Neural crest cell (in vitro differentiated cells): ENCODE results near the gene CYLD. TPM values are rescaled to one million over a fixed set of nuclear protein-coding genes. Genes with fewer than 3 reads are reported as not detected.

Experiments used
- DNase-seq: peaks from one replicate; pipeline ENCODE4 v3.0.0; 2021; ENCODE audit warnings: low read depth, mixed read lengths, low spot score
- H3K27ac Mint-ChIP-seq: one replicate; pipeline ENCODE4 v1.8.0; 2021; ENCODE audit warnings: mild to moderate bottlenecking, mixed read lengths; ENCODE audit not compliant: unreplicated experiment
- H3K27me3 Mint-ChIP-seq: 2 replicates; pipeline ENCODE4 v1.8.0; 2021; ENCODE audit warnings: low read depth, mild to moderate bottlenecking, mixed read lengths
- H3K36me3 Mint-ChIP-seq: 2 replicates; pipeline ENCODE4 v1.8.0; 2021; ENCODE audit warnings: low read depth, mild to moderate bottlenecking, mixed read lengths
- H3K4me1 Mint-ChIP-seq: 2 replicates; pipeline ENCODE4 v1.8.0; 2021; ENCODE audit warnings: mixed read lengths
- H3K4me3 Mint-ChIP-seq: one replicate; pipeline ENCODE4 v1.8.0; 2021; ENCODE audit warnings: mild to moderate bottlenecking, mixed read lengths
- H3K9me3 Mint-ChIP-seq: 2 replicates; pipeline ENCODE4 v1.8.0; 2021; ENCODE audit warnings: mixed read lengths
- total RNA-seq: library from RNA; stranded (reverse); gene quantifications from 2 replicates; pipeline ENCODE4 v1.2.1, GENCODE V29; 2021
- TF ChIP-seq, protein P1 (sequence below): fragments of 200-600 bp; sonication (generic); conservative IDR thresholded peaks from 2 replicates; pipeline ENCODE4 v1.5.0; 2021; ENCODE audit warnings: antibody characterized with exemption, mild to moderate bottlenecking

The CYLD gene
- total RNA-seq, 1 donor from 2014 or later = 10.1 TPM

- Mint-ChIP-seq H3K4me1 (peaks cover 5% of the 10 kb centered on the region), H3K27ac (no peak overlapping the region), H3K4me3 (no peak overlapping the region), H3K36me3 (peaks cover 16% of the 10 kb centered on the region), H3K9me3 (peaks cover 6% of the 10 kb centered on the region), H3K27me3 (no peaks in the 10 kb centered on the region)
- no peak for DNase-seq
- TF ChIP-seq, protein P1, sequence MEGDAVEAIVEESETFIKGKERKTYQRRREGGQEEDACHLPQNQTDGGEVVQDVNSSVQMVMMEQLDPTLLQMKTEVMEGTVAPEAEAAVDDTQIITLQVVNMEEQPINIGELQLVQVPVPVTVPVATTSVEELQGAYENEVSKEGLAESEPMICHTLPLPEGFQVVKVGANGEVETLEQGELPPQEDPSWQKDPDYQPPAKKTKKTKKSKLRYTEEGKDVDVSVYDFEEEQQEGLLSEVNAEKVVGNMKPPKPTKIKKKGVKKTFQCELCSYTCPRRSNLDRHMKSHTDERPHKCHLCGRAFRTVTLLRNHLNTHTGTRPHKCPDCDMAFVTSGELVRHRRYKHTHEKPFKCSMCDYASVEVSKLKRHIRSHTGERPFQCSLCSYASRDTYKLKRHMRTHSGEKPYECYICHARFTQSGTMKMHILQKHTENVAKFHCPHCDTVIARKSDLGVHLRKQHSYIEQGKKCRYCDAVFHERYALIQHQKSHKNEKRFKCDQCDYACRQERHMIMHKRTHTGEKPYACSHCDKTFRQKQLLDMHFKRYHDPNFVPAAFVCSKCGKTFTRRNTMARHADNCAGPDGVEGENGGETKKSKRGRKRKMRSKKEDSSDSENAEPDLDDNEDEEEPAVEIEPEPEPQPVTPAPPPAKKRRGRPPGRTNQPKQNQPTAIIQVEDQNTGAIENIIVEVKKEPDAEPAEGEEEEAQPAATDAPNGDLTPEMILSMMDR = no peak
These were observed 49.6 kb downstream of the CYLD start for GRCh38 chr16:50791522-50791921.

DNA sequence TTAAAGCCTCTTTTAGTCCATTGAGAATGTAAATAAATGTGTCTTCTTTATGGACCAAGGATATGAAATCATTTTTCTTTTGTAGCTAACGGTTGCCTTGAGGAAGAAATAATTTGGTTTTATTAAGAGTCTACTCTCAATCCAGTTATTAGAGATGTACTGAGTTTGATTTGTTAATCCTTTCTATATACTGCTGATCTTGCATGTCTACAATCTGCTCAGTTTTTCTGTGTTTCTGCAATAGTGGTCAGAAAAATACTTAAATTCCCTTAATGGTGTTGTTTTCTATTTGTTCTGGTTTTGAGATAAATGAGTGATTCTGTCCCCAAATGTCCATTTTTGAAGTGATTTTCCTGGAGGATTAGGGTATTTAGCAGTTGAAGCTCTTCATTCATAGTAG lies 54.9 kb downstream of the CYLD start:
- DNase-seq = no peak
- Mint-ChIP-seq H3K36me3 (peaks cover 6% of the 10 kb centered on the region), H3K27ac (no peak overlapping the region), H3K4me3 (no peak overlapping the region), H3K9me3 (no peaks in the 10 kb centered on the region), H3K27me3 (no peaks in the 10 kb centered on the region), H3K4me1 (peaks cover 20% of the 10 kb centered on the region)
- TF ChIP-seq, protein P1 = no peak

GRCh38 chr16:50797456-50797855 lies 55.6 kb downstream of the CYLD start:
- Mint-ChIP-seq H3K4me3 (no peak overlapping the region), H3K9me3 (no peaks in the 10 kb centered on the region), H3K4me1 (peaks cover 20% of the 10 kb centered on the region), H3K27me3 (no peaks in the 10 kb centered on the region), H3K36me3 (peaks cover 6% of the 10 kb centered on the region), H3K27ac (no peak overlapping the region)
- TF ChIP-seq, protein P1 = no peak
- DNase-seq = no peak

DNA sequence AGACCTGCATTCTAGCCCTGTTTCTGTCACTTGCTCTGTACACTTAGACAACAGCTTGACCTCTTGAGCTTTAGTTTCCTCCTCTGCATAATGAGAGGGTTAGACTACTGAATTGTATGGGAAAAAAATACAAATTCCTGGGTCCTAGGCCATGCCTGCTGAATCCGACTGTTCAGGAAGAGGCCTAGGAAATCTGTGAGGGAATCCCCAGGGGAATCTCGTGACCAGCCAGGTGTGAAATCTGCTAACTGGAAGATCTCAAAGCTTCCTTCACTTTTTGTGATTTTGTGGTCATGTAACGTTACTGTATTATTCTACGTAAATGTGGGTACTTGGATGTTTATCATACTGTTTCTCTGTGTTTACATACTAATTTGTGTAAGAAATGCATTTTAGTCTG lies 58.2 kb downstream of the CYLD start:
- H3K27me3 Mint-ChIP-seq = no peaks in the 10 kb centered on the region
- no peak overlapping the region for H3K4me3 Mint-ChIP-seq
- H3K9me3 Mint-ChIP-seq = no peaks in the 10 kb centered on the region
- peaks cover 22% of the 10 kb centered on the region for H3K4me1 Mint-ChIP-seq
- TF ChIP-seq, protein P1 = no peak
- no peaks in the 10 kb centered on the region for H3K36me3 Mint-ChIP-seq
- DNase-seq = no peak
- H3K27ac Mint-ChIP-seq = no peak overlapping the region

DNA sequence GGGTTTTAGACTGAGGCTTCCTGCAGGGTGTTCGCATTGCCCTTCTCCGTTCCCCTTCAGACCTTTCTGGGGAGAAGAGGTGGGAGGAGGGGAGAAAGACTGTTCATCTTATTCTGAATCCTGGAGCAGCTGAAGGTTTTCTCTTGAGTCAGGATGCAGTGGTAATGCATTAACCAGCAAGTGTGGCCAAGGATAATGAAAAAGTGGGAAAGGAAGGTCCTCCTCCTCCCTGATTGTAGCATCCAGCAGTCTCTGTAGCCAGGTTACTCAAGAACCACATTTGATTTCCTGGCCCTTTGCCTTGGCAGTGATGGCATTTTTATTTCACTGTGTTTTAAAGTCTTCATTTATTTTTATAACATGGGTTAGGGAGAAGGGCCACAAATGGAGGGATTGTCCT lies 59.1 kb downstream of the CYLD start:
- peaks cover 27% of the 10 kb centered on the region for H3K4me1 Mint-ChIP-seq
- TF ChIP-seq, protein P1 = no peak
- DNase-seq = no peak
- H3K4me3 Mint-ChIP-seq = no peak overlapping the region
- no peaks in the 10 kb centered on the region for H3K36me3 Mint-ChIP-seq
- no peaks in the 10 kb centered on the region for H3K27me3 Mint-ChIP-seq
- no peaks in the 10 kb centered on the region for H3K9me3 Mint-ChIP-seq
- no peak overlapping the region for H3K27ac Mint-ChIP-seq

DNA sequence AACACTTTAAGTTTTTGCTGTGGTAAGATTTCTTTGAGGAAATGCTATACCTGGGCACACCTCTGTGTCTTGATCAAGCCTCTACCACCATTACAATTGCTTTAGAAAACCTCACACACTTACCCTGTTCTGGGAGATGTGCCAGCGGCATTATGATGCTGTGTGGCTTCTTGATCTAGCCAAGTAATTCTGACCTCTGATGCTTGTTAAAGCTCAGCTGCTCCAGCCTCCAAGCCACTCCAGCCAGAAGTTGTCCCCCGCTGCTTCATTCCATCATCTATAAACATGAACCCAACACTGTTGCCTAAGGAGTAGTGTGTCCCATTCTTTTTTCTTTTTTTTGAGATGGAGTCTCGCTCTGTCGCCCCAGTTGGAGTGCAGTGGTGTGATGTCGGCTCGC lies 60.1 kb downstream of the CYLD start:
- H3K4me3 Mint-ChIP-seq = no peak overlapping the region
- no peaks in the 10 kb centered on the region for H3K27me3 Mint-ChIP-seq
- TF ChIP-seq, protein P1 = no peak
- H3K9me3 Mint-ChIP-seq = no peaks in the 10 kb centered on the region
- H3K4me1 Mint-ChIP-seq = peaks cover 35% of the 10 kb centered on the region
- no peak for DNase-seq
- H3K36me3 Mint-ChIP-seq = no peaks in the 10 kb centered on the region
- peak overlapping the region; percentile 64 for H3K27ac Mint-ChIP-seq
